Activated CD4-positive, alpha-beta T cell treated with anti-CD3 and anti-CD28 coated beads, Interleukin-2, amount 10 ng/mL, durations not matched to agents 24 days and 14 days (primary cell): ENCODE results near the gene TMEM204. TPM values are rescaled to one million over a fixed set of nuclear protein-coding genes. Genes with fewer than 3 reads are reported as not detected.

Source experiments
- DNase-seq: peaks from one replicate; pipeline ENCODE4 v3.0.0; 2022
- H3K27ac Mint-ChIP-seq: one replicate; pipeline ENCODE4 v1.8.0; 2022; ENCODE audit warnings: mild to moderate bottlenecking, mixed read lengths
- H3K27me3 Mint-ChIP-seq: one replicate; pipeline ENCODE4 v1.8.0; 2022; ENCODE audit warnings: mixed read lengths
- H3K36me3 Mint-ChIP-seq: one replicate; pipeline ENCODE4 v1.8.0; 2022; ENCODE audit warnings: low read depth, mild to moderate bottlenecking, mixed read lengths
- H3K4me1 Mint-ChIP-seq: one replicate; pipeline ENCODE4 v1.8.0; 2021; ENCODE audit warnings: mixed read lengths
- H3K4me3 Mint-ChIP-seq: one replicate; pipeline ENCODE4 v1.8.0; 2022; ENCODE audit warnings: mild to moderate bottlenecking, moderate library complexity, mixed read lengths
- H3K9me3 Mint-ChIP-seq: one replicate; pipeline ENCODE4 v1.8.0; 2021; ENCODE audit warnings: mixed read lengths
- intact Hi-C: fragments of 100-400 bp; cut with micrococcal nuclease; formaldehyde crosslinking; loops from one replicate; pipeline ENCODE4 v1.15.1; 2023
- total RNA-seq: library from RNA; stranded (reverse); gene quantifications from 2 replicates; pipeline ENCODE4 v1.2.3, GENCODE V29; 2022

Gene TMEM204
- total RNA-seq, 1 donor from 2014 or later = 20.8 TPM

- intact Hi-C loops = no loop called here
- no peak for DNase-seq
- Mint-ChIP-seq H3K9me3 (no peaks in the 10 kb centered on the region), H3K4me3 (peak overlapping the region; percentile 88), H3K27me3 (no peaks in the 10 kb centered on the region), H3K4me1 (peaks cover 10% of the 10 kb centered on the region), H3K27ac (no peak overlapping the region), H3K36me3 (peaks cover 13% of the 10 kb centered on the region)
These were observed 38.8 kb upstream of the TMEM204 start for GRCh38 chr16:1494711-1495110.

GRCh38 chr16:1495211-1495888, 38.1 kb upstream of the TMEM204 start:
- Mint-ChIP-seq H3K4me3 (peak overlapping the region; percentile 26), H3K4me1 (peaks cover 10% of the 10 kb centered on the region), H3K9me3 (no peaks in the 10 kb centered on the region), H3K36me3 (peaks cover 13% of the 10 kb centered on the region), H3K27me3 (no peaks in the 10 kb centered on the region), H3K27ac (no peak overlapping the region)
- intact Hi-C loops = no loop called here
- DNase-seq = no peak

- DNase-seq = no peak
- H3K4me1 Mint-ChIP-seq = peaks cover 10% of the 10 kb centered on the region
- H3K36me3 Mint-ChIP-seq = peaks cover 13% of the 10 kb centered on the region
- H3K27me3 Mint-ChIP-seq = no peaks in the 10 kb centered on the region
- H3K9me3 Mint-ChIP-seq = no peaks in the 10 kb centered on the region
- intact Hi-C loops = loop anchor here (2.0 kb wide), 1 partner anchor 67 kb away; no protein-coding TSS in a partner anchor
- H3K27ac Mint-ChIP-seq = no peak overlapping the region
- no peak overlapping the region for H3K4me3 Mint-ChIP-seq
These were observed 37.6 kb upstream of the TMEM204 start for GRCh38 chr16:1495889-1496262.

DNA sequence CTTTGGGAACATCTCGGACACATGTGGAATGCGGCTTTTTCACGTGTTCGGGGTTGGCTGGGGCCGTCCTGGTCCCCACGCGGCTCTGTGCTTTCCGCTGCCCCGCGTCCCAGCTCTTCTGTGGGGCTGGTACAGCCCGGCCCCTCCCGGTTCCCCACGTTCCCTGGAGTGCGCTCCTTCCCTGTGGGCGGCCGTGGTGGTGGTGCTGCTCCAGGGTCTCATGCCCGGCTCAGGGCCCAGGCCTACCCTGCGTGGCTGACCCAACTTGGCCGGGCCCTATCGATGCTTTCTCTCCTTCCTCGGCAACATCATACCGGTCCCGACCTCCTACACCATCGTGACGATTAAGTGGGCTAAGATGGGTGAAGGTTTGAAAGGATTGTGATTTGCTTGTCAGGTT, 37.0 kb upstream of the TMEM204 start:
- H3K27ac Mint-ChIP-seq = no peak overlapping the region
- intact Hi-C loops = loop anchor here (2.0 kb wide), 1 partner anchor 68 kb away; no protein-coding TSS in a partner anchor
- H3K27me3 Mint-ChIP-seq = no peaks in the 10 kb centered on the region
- H3K9me3 Mint-ChIP-seq = no peaks in the 10 kb centered on the region
- no peak overlapping the region for H3K4me3 Mint-ChIP-seq
- H3K36me3 Mint-ChIP-seq = peaks cover 13% of the 10 kb centered on the region
- H3K4me1 Mint-ChIP-seq = peaks cover 10% of the 10 kb centered on the region
- DNase-seq = no peak

- Mint-ChIP-seq H3K36me3 (peaks cover 15% of the 10 kb centered on the region), H3K4me3 (no peak overlapping the region), H3K27ac (no peak overlapping the region), H3K4me1 (peaks cover 9% of the 10 kb centered on the region), H3K9me3 (no peaks in the 10 kb centered on the region), H3K27me3 (no peaks in the 10 kb centered on the region)
- intact Hi-C loops = loop anchor here (2.0 kb wide), 1 partner anchor 68 kb away; no protein-coding TSS in a partner anchor
- no peak for DNase-seq
These were observed 36.4 kb upstream of the TMEM204 start for GRCh38 chr16:1497014-1497598.

DNA sequence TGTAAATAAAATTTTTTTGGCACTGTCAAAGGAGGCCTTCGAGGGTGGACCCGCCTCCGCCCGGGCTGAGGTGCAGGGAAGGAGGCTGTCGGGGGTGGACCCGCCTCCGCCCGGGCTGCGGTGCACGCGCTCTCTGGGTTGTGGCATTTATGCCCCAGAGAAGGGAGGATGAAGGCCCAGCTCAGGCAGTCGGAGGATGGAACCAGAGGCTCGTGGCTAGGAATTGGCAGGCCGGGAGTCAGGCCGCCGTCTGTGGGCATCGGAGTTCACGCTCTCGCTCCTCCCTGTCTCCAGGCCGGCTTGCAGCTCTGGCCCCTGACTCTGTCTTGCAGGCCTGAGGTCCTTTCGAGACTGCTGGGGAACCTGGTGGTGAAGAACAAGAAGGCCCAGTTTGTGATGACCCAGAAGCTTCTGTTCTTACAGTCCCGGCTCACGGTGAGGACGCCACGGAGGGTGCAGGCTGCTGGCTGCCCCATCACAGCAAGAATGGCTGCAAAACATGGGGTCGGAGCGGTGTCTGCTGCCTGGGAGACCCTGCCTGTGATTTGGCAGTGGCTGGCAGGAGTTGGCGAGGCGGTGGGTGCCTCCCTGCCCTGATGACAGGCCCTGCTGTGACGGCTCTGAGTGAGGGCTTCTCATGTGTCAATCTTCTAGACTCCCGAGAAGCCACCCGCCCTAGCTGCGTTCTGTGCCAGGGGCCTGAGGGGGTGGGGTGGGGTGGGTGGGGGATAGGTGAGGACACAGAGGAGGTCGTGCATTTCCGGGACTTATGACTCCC, 34.4 kb upstream of the TMEM204 start:
- Mint-ChIP-seq H3K9me3 (no peaks in the 10 kb centered on the region), H3K36me3 (peaks cover 19% of the 10 kb centered on the region), H3K4me3 (no peak overlapping the region), H3K27me3 (no peaks in the 10 kb centered on the region), H3K27ac (no peak overlapping the region), H3K4me1 (no peaks in the 10 kb centered on the region)
- no peak for DNase-seq
- intact Hi-C loops = no loop called here

DNA sequence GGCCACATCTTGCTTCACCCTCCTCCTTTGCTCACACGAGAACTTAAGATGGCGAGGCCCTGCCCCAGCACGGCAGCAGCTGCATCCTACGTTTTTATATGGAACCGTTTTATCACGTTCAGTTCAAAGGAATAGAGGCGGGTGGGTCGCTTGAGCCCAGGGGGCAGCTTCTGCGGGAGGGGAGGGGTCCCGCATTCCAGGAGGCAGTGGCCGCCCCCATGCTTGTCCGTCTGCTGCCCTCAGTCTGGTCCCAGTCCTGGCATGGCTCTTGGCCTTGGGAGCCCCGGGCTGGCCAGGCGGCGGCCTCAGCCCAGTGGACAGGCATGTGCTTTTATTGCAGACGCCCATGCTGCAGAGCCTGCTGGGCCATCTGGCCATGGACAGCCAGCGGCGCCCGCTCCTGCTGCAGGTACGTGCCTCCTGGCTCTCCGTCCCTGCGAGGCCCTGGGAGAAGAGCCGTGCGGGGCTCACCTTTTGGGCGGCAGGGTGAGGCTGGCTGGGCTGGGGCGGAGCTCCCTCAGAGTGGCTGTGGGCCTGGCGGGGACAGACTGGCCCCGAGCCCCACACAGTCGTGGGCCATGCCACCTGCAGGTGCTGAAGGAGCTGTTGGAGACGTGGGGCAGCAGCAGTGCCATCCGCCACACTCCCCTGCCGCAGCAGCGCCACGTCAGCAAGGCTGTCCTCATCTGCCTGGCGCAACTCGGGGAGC, 33.6 kb upstream of the TMEM204 start:
- Mint-ChIP-seq H3K9me3 (no peaks in the 10 kb centered on the region), H3K4me3 (no peak overlapping the region), H3K36me3 (peaks cover 19% of the 10 kb centered on the region), H3K27me3 (no peaks in the 10 kb centered on the region), H3K27ac (no peak overlapping the region), H3K4me1 (no peaks in the 10 kb centered on the region)
- no peak for DNase-seq
- intact Hi-C loops = no loop called here

DNA sequence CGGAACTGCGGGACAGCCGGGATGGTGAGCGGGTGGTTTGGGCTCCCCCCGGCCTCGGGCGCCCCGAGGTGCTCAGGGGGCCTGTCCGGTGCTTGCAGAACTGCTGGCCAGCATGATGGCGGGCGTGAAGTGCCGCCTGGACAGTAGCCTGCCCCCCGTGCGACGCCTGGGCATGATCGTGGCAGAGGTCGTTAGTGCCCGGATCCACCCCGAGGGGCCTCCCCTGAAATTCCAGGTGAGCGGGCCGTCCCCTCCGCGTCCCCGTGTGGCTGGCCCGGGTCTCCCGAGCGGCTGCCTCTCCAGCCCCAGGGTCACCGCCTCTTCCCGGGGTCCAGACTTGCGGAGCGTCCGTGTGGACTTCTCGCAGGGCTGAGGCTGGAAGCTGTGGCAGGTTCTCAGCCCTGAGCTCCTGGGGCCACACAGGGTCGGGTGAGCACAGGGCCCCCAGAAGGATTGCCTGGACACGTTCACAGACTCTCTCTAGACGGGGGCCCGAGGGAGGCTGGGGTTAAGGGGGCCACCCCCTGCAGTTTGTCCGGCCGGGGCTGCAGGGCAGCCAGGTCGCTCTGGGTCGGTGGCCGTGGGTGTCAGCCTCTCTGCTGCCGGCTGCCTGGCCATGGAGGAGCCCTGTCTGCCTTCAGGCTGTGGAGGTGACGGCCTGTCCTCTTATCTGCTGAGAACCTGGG, 32.9 kb upstream of the TMEM204 start:
- no peak overlapping the region for H3K4me3 Mint-ChIP-seq
- H3K9me3 Mint-ChIP-seq = no peaks in the 10 kb centered on the region
- no peak for DNase-seq
- H3K27me3 Mint-ChIP-seq = no peaks in the 10 kb centered on the region
- peaks cover 19% of the 10 kb centered on the region for H3K36me3 Mint-ChIP-seq
- H3K27ac Mint-ChIP-seq = no peak overlapping the region
- H3K4me1 Mint-ChIP-seq = no peaks in the 10 kb centered on the region
- intact Hi-C loops = no loop called here

GRCh38 chr16:1501630-1502029, 31.8 kb upstream of the TMEM204 start:
- intact Hi-C loops = no loop called here
- Mint-ChIP-seq H3K9me3 (no peaks in the 10 kb centered on the region), H3K4me3 (no peak overlapping the region), H3K36me3 (peaks cover 19% of the 10 kb centered on the region), H3K27ac (no peak overlapping the region), H3K27me3 (no peaks in the 10 kb centered on the region), H3K4me1 (no peaks in the 10 kb centered on the region)
- no peak for DNase-seq

DNA sequence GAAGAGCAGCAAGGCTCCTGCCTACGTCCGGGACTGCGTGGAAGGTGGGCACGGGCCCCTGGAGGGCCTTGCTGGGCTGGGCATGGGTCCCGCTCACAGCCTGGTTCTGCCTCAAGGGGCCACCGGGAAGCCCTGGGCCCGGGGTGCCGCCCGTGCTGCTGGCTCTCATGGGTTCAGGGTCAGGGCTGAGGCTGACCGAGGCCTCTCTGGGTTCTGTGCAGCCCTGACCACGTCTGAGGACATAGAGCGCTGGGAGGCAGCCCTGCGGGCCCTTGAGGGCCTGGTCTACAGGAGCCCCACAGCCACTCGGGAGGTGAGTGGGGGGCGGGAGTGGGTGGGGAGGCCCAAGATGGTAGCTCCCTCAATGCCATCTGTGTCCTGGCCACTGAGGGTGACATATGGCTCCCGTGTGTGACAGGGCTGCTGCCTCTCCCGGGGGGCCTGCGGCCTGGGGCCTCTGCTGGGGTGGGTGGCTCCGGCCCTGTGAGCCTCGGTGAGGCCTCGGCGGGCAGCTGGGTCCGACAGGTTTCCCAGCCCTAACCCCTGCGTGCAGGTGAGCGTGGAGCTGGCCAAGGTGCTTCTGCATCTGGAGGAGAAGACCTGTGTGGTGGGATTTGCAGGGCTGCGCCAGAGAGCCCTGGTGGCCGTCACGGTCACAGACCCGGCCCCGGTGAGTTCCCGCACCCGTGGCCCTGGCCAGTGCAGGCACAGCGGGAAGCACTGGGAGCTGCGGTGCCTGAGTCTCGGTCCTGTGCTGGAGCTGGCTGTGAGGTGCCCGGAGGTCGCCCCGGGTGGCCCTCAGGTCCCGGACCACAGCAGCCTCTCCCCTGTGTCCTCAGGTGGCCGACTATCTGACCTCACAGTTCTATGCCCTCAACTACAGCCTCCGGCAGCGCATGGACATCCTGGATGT, 31.1 kb upstream of the TMEM204 start:
- no peak for DNase-seq
- H3K36me3 Mint-ChIP-seq = peaks cover 19% of the 10 kb centered on the region
- intact Hi-C loops = no loop called here
- H3K27me3 Mint-ChIP-seq = no peaks in the 10 kb centered on the region
- no peaks in the 10 kb centered on the region for H3K4me1 Mint-ChIP-seq
- no peak overlapping the region for H3K27ac Mint-ChIP-seq
- H3K4me3 Mint-ChIP-seq = no peak overlapping the region
- H3K9me3 Mint-ChIP-seq = no peaks in the 10 kb centered on the region

- Mint-ChIP-seq H3K4me3 (no peak overlapping the region), H3K4me1 (no peaks in the 10 kb centered on the region), H3K36me3 (peaks cover 18% of the 10 kb centered on the region), H3K27me3 (no peaks in the 10 kb centered on the region), H3K9me3 (no peaks in the 10 kb centered on the region), H3K27ac (no peak overlapping the region)
- DNase-seq = no peak
- intact Hi-C loops = no loop called here
These were observed 30.1 kb upstream of the TMEM204 start for GRCh38 chr16:1503110-1503955.
